Endodermal cell (in vitro differentiated cells): ENCODE data around the gene RUNX2. TPM values are rescaled to one million over a fixed set of nuclear protein-coding genes. Genes with fewer than 3 reads are reported as not detected.

Experiments used
- DNase-seq: peaks from one replicate; pipeline ENCODE4 v3.0.0-alpha.2; 2017
- H3K27ac ChIP-seq: 2 replicates; pipeline ENCODE4 v1.5.1; 2013; ENCODE audit warnings: mild to moderate bottlenecking, low read depth, low read length, moderate library complexity
- H3K27me3 ChIP-seq: 2 replicates; pipeline ENCODE4 v1.6.1; 2013; ENCODE audit warnings: mild to moderate bottlenecking, low read length, moderate library complexity; ENCODE audit not compliant: insufficient read depth, control insufficient read depth, poor library complexity, severe bottlenecking
- H3K36me3 ChIP-seq: 2 replicates; pipeline ENCODE4 v1.7.0; 2013; ENCODE audit warnings: mild to moderate bottlenecking, low read length, moderate library complexity; ENCODE audit not compliant: control insufficient read depth, insufficient read depth
- H3K4me1 ChIP-seq: one replicate; pipeline ENCODE4 v1.7.0; 2013; ENCODE audit warnings: low read length; ENCODE audit not compliant: control insufficient read depth, insufficient read depth
- H3K4me3 ChIP-seq: 2 replicates; pipeline ENCODE4 v1.5.1; 2013; ENCODE audit warnings: mild to moderate bottlenecking, low read length, moderate library complexity
- H3K9ac ChIP-seq: 2 replicates; pipeline ENCODE4 v1.6.1; 2013; ENCODE audit warnings: mild to moderate bottlenecking, low read length, moderate library complexity; ENCODE audit not compliant: poor library complexity, severe bottlenecking; ENCODE audit errors: extremely low read depth
- H3K9me3 ChIP-seq: 2 replicates; pipeline ENCODE4 v1.6.1; 2013; ENCODE audit warnings: mild to moderate bottlenecking, low read length, moderate library complexity; ENCODE audit not compliant: control insufficient read depth
- H3K27ac Mint-ChIP-seq: 2 replicates; pipeline ENCODE4 v1.8.0; 2020; ENCODE audit warnings: mixed read lengths
- H3K27me3 Mint-ChIP-seq: 2 replicates; pipeline ENCODE4 v1.8.0; 2021; ENCODE audit warnings: mild to moderate bottlenecking, mixed read lengths; ENCODE audit not compliant: insufficient read depth
- H3K36me3 Mint-ChIP-seq: 2 replicates; pipeline ENCODE4 v1.8.0; 2020; ENCODE audit warnings: low read depth, mixed read lengths
- H3K4me1 Mint-ChIP-seq: 2 replicates; pipeline ENCODE4 v1.8.0; 2020; ENCODE audit warnings: mixed read lengths
- H3K4me3 Mint-ChIP-seq: 2 replicates; pipeline ENCODE4 v1.8.0; 2020; ENCODE audit warnings: mild to moderate bottlenecking, moderate library complexity, mixed read lengths
- H3K9me3 Mint-ChIP-seq: 2 replicates; pipeline ENCODE4 v1.8.0; 2020; ENCODE audit warnings: mild to moderate bottlenecking, mixed read lengths
- WGBS, 2 experiments: methylation state at CpG; one replicate each; pipeline versions ENCODE4 v1.1.5 to v1.1.7; 2013; ENCODE audit warnings: missing lambda C conversion rate in 2 of 2, mixed read lengths in 1 of 2; ENCODE audit not compliant: insufficient coverage in 1 of 2, insufficient read length in 1 of 2; 5-methylcytosine and 5-hydroxymethylcytosine counted together
- total RNA-seq, 2 donors: library from RNA; stranded (reverse); fragmentation: NEBNext Ultra II Directional in 1 of 2; extraction: Animal tissue kit (Norgen Biotek cat#: 25700) in 1 of 2; gene quantifications; 2 replicates in 1 of 2; 3 replicates in 1 of 2; pipeline ENCODE4 v1.2.1, GENCODE V29; 2021
- TF ChIP-seq, protein P1 (sequence below): fragments of 200-600 bp; sonication (generic); conservative IDR thresholded peaks from 2 replicates; pipeline ENCODE4 v1.5.0; 2021; ENCODE audit warnings: antibody characterized with exemption, mild to moderate bottlenecking

Gene RUNX2
- total RNA-seq, 2 donors from 2014 or later, result 0.18 to 0.26 TPM

GRCh38 chr6:45698046-45698445 is 369.9 kb downstream of the RUNX2 start:
- no peak overlapping the region for H3K4me3 Mint-ChIP-seq
- H3K27me3 Mint-ChIP-seq, result no peaks in the 10 kb centered on the region

DNA sequence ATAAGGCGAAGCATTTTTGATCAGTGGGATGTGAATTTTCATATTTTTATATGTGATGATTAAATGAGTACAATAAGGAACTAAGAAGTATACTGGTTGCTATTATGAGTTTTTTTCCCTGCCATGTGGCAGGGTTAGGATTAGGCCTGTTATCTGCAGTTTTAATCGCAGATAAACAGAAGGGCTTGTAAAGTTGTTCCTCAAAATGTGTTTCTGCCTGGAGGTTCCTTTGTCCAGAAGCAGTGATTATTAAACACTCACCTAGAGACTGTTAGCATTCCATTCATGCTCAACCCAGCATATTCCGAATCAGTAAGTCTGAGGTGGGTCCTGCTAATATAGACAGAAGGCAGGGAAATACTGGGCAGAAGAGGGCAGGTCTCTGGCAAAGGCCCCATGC is 371.5 kb downstream of the RUNX2 start:
- Histone ChIP-seq H3K27ac (no peak overlapping the region), H3K27me3 (no peaks in the 10 kb centered on the region), H3K4me1 (no peaks in the 10 kb centered on the region), H3K36me3 (no peaks in the 10 kb centered on the region), H3K4me3 (no peak overlapping the region), H3K9me3 (no peaks in the 10 kb centered on the region), H3K9ac (no peak overlapping the region)
- WGBS, 2 experiments, result 95 to 100% methylated on average over 1 to 3 of the region's 3 CpGs
- H3K27me3 Mint-ChIP-seq, result no peaks in the 10 kb centered on the region
- no peak overlapping the region for H3K4me3 Mint-ChIP-seq
- no peak for DNase-seq
- H3K27ac Mint-ChIP-seq, result no peak overlapping the region
- no peaks in the 10 kb centered on the region for H3K9me3 Mint-ChIP-seq
- H3K4me1 Mint-ChIP-seq, result no peaks in the 10 kb centered on the region
- TF ChIP-seq, protein P1, sequence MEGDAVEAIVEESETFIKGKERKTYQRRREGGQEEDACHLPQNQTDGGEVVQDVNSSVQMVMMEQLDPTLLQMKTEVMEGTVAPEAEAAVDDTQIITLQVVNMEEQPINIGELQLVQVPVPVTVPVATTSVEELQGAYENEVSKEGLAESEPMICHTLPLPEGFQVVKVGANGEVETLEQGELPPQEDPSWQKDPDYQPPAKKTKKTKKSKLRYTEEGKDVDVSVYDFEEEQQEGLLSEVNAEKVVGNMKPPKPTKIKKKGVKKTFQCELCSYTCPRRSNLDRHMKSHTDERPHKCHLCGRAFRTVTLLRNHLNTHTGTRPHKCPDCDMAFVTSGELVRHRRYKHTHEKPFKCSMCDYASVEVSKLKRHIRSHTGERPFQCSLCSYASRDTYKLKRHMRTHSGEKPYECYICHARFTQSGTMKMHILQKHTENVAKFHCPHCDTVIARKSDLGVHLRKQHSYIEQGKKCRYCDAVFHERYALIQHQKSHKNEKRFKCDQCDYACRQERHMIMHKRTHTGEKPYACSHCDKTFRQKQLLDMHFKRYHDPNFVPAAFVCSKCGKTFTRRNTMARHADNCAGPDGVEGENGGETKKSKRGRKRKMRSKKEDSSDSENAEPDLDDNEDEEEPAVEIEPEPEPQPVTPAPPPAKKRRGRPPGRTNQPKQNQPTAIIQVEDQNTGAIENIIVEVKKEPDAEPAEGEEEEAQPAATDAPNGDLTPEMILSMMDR, result no peak
- H3K36me3 Mint-ChIP-seq, result no peaks in the 10 kb centered on the region

More at GRCh38 chr6:45698046-45698445, 369.9 kb downstream of the RUNX2 start:
- no peak overlapping the region for H3K4me3 ChIP-seq
- H3K27me3 ChIP-seq, result no peaks in the 10 kb centered on the region
- H3K9me3 Mint-ChIP-seq, result no peaks in the 10 kb centered on the region
- H3K36me3 ChIP-seq, result no peaks in the 10 kb centered on the region
- TF ChIP-seq, protein P1, result no peak
- 88 to 100% methylated on average over 1 to 2 of the region's 2 CpGs for WGBS, 2 experiments
- DNase-seq, result no peak
- no peak overlapping the region for H3K9ac ChIP-seq
- H3K4me1 ChIP-seq, result no peaks in the 10 kb centered on the region
- no peak overlapping the region for H3K27ac ChIP-seq
- H3K36me3 Mint-ChIP-seq, result no peaks in the 10 kb centered on the region
- no peaks in the 10 kb centered on the region for H3K4me1 Mint-ChIP-seq
- no peak overlapping the region for H3K27ac Mint-ChIP-seq
- no peaks in the 10 kb centered on the region for H3K9me3 ChIP-seq

- H3K36me3 Mint-ChIP-seq, result no peaks in the 10 kb centered on the region
- H3K27ac ChIP-seq, result no peak overlapping the region
- DNase-seq, result no peak
- H3K4me1 Mint-ChIP-seq, result no peaks in the 10 kb centered on the region
- H3K9ac ChIP-seq, result no peak overlapping the region
- H3K9me3 Mint-ChIP-seq, result no peaks in the 10 kb centered on the region
- H3K4me3 Mint-ChIP-seq, result no peak overlapping the region
- no peaks in the 10 kb centered on the region for H3K4me1 ChIP-seq
- H3K4me3 ChIP-seq, result no peak overlapping the region
- 99 to 100% methylated on average over 1 to 4 of the region's 4 CpGs for WGBS, 2 experiments
- no peaks in the 10 kb centered on the region for H3K9me3 ChIP-seq
- no peaks in the 10 kb centered on the region for H3K36me3 ChIP-seq
- H3K27me3 ChIP-seq, result no peaks in the 10 kb centered on the region
- H3K27ac Mint-ChIP-seq, result no peak overlapping the region
- TF ChIP-seq, protein P1, result no peak
- H3K27me3 Mint-ChIP-seq, result no peaks in the 10 kb centered on the region
These were observed 375.0 kb downstream of the RUNX2 start for GRCh38 chr6:45702849-45703739.
